ENCODE results near the gene PLTP. TPM values are rescaled to one million over a fixed set of nuclear protein-coding genes. Genes with fewer than 3 reads are reported as not detected.

The PLTP gene
- total RNA-seq, 1 experiment from 2014 or later, result 62.5 TPM

DNA sequence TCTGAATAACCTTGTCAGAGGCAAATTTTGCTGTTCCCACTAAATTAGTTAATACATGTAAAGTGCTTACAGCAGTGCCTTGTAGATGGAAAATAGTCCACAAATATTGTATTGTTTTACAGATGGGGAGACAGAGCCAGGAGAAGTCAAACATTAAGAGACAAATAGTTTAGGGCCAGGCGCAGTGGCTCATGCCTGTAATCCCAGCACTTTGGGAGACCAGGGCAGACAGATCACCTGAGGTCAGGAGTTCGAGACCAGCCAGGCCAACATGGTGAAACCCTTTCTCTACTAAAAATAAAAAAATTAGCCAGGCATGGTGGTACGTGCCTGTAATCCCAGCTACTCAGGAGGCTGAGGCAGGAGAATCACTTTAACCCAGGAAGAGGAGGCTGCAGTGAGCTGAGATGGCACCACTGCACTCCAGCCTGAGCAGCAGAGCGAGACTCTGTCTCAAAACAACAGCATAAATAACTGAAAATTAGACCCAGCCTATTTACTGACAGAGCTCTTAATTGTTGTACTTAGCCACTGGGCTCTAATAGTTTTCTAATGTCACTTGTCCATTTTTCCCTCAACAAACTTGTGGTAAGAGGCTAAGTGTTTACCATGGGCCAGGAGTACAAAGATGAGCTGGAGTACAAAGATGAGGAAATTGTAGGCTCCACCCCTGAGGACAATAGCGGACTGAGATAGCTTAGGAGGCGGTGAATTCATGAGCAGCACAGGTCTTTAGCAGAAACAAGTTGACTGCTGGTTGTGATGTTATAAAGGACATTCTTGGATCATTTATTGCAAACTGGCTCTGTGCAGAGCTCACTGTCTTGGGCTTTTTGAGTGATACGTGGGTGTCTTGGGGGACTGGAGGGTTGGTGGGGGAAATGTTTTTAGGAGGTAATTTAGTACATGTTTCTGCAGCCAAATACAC lies 48.1 kb downstream of the PLTP start:
- H3K14ac ChIP-seq (ENCODE audit: insufficient read depth, low read length), result no peak overlapping the region
- DNase-seq, result no peak
- no peak overlapping the region for H2BK12ac ChIP-seq (ENCODE audit: insufficient read length, low read depth, low read length)
- H2BK5ac ChIP-seq (ENCODE audit: insufficient read length, low read length), result no peak overlapping the region
- H3T11ph ChIP-seq (ENCODE audit: low read length), result no peak overlapping the region
- H3K9ac ChIP-seq (ENCODE audit: extremely low read depth, insufficient read length, low read length), result no peak overlapping the region
- H2BK120ac ChIP-seq (ENCODE audit: low read depth, low read length, poor library complexity, severe bottlenecking), result no peak overlapping the region
- Mint-ChIP-seq H3K27me3 (ENCODE audit: low read depth) (no peaks in the 10 kb centered on the region), H3K27ac (peak overlapping the region; percentile 62 to 67 (median 62); a peak in 4 of 7 replicates), H3K4me3 (no peak overlapping the region), H3K9me3 (no peaks in the 10 kb centered on the region), H3K4me1 (peaks cover 7% of the 10 kb centered on the region in 2 experiments), H3K36me3 (ENCODE audit: insufficient read depth in 1 of 3, low read depth in 3 of 3) (peaks cover 0 to 7% (median 0%) of the 10 kb centered on the region in 3 experiments; a peak in 2 of 7 replicates)
- no peaks in the 10 kb centered on the region for H3K79me2 ChIP-seq (ENCODE audit: insufficient read depth, low read length)
- no peak overlapping the region for H3K4me2 ChIP-seq (ENCODE audit: insufficient read depth, insufficient read length, low read length)
- H2AFZ ChIP-seq (ENCODE audit: low read length), result no peak overlapping the region
- WGBS (ENCODE audit: extremely low coverage, insufficient read length, low lambda C conversion rate), result no CpG with 5 or more reads among the region's 7 CpGs
- H3K27me3 ChIP-seq (ENCODE audit: insufficient read depth, low read length), result no peaks in the 10 kb centered on the region
- H4K8ac ChIP-seq (replicated peaks; ENCODE audit: insufficient read length, low read depth, low read length), result no peak overlapping the region
- H3K23me2 ChIP-seq (ENCODE audit: insufficient read length, low read depth, low read length, poor library complexity, severe bottlenecking), result no peaks in the 10 kb centered on the region
- no peak overlapping the region for H2BK20ac ChIP-seq (ENCODE audit: low read depth, low read length, poor library complexity, severe bottlenecking)
- H3K56ac ChIP-seq (ENCODE audit: insufficient read length, low read depth, low read length), result no peak overlapping the region
- H3K23ac ChIP-seq (ENCODE audit: insufficient read length, low read depth, low read length), result no peak overlapping the region
- H3K27ac ChIP-seq (ENCODE audit: insufficient read length, low read depth, low read length), result no peak overlapping the region
- H2AK5ac ChIP-seq (ENCODE audit: insufficient read length, low read length), result no peak overlapping the region
- no peaks in the 10 kb centered on the region for H4K20me1 ChIP-seq (ENCODE audit: control insufficient read depth, insufficient read depth, insufficient read length)
- H3K18ac ChIP-seq (ENCODE audit: insufficient read length, low read depth, low read length), result no peak overlapping the region
- H3K4me1 ChIP-seq (ENCODE audit: insufficient read depth, low read length), result peaks cover 2% of the 10 kb centered on the region; the same call in 1 of the 2 replicates
- H3K9me3 ChIP-seq (ENCODE audit: control insufficient read depth, low read depth, low read length), result no peaks in the 10 kb centered on the region
- no peak overlapping the region for H4K91ac ChIP-seq (ENCODE audit: insufficient read length, low read depth, low read length)
- TF ChIP-seq, protein P1, sequence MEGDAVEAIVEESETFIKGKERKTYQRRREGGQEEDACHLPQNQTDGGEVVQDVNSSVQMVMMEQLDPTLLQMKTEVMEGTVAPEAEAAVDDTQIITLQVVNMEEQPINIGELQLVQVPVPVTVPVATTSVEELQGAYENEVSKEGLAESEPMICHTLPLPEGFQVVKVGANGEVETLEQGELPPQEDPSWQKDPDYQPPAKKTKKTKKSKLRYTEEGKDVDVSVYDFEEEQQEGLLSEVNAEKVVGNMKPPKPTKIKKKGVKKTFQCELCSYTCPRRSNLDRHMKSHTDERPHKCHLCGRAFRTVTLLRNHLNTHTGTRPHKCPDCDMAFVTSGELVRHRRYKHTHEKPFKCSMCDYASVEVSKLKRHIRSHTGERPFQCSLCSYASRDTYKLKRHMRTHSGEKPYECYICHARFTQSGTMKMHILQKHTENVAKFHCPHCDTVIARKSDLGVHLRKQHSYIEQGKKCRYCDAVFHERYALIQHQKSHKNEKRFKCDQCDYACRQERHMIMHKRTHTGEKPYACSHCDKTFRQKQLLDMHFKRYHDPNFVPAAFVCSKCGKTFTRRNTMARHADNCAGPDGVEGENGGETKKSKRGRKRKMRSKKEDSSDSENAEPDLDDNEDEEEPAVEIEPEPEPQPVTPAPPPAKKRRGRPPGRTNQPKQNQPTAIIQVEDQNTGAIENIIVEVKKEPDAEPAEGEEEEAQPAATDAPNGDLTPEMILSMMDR (conservative IDR thresholded peaks at IDR 0.05), result no peak
- H3K79me1 ChIP-seq (ENCODE audit: insufficient read depth, low read depth, low read length, poor library complexity, severe bottlenecking), result no peaks in the 10 kb centered on the region
- no peak overlapping the region for H3K4ac ChIP-seq (ENCODE audit: low read depth, low read length)
- H2BK15ac ChIP-seq (ENCODE audit: low read depth, low read length), result no peak overlapping the region
- no peak overlapping the region for H4K5ac ChIP-seq (ENCODE audit: insufficient read length, low read depth, low read length)
